ENCODE measurements around the gene LGR6. TPM values are rescaled to one million over a fixed set of nuclear protein-coding genes. Genes with fewer than 3 reads are reported as not detected.

The LGR6 gene
- total and polyA plus RNA-seq, 2 experiments from 2014 or later = 0.80 to 1.5 TPM

DNA sequence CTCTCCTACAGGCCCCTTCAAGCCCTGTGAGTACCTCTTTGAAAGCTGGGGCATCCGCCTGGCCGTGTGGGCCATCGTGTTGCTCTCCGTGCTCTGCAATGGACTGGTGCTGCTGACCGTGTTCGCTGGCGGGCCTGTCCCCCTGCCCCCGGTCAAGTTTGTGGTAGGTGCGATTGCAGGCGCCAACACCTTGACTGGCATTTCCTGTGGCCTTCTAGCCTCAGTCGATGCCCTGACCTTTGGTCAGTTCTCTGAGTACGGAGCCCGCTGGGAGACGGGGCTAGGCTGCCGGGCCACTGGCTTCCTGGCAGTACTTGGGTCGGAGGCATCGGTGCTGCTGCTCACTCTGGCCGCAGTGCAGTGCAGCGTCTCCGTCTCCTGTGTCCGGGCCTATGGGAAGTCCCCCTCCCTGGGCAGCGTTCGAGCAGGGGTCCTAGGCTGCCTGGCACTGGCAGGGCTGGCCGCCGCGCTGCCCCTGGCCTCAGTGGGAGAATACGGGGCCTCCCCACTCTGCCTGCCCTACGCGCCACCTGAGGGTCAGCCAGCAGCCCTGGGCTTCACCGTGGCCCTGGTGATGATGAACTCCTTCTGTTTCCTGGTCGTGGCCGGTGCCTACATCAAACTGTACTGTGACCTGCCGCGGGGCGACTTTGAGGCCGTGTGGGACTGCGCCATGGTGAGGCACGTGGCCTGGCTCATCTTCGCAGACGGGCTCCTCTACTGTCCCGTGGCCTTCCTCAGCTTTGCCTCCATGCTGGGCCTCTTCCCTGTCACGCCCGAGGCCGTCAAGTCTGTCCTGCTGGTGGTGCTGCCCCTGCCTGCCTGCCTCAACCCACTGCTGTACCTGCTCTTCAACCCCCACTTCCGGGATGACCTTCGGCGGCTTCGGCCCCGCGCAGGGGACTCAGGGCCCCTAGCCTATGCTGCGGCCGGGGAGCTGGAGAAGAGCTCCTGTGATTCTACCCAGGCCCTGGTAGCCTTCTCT, 124.6 kb downstream of the LGR6 start:
- H3K27me3 ChIP-seq = peaks cover 3% of the 10 kb centered on the region
- no peak for TF ChIP-seq EZH2 (IDR thresholded peaks at IDR 0.05; ENCODE audit: borderline replicate concordance)
- TF ChIP-seq, protein P1, sequence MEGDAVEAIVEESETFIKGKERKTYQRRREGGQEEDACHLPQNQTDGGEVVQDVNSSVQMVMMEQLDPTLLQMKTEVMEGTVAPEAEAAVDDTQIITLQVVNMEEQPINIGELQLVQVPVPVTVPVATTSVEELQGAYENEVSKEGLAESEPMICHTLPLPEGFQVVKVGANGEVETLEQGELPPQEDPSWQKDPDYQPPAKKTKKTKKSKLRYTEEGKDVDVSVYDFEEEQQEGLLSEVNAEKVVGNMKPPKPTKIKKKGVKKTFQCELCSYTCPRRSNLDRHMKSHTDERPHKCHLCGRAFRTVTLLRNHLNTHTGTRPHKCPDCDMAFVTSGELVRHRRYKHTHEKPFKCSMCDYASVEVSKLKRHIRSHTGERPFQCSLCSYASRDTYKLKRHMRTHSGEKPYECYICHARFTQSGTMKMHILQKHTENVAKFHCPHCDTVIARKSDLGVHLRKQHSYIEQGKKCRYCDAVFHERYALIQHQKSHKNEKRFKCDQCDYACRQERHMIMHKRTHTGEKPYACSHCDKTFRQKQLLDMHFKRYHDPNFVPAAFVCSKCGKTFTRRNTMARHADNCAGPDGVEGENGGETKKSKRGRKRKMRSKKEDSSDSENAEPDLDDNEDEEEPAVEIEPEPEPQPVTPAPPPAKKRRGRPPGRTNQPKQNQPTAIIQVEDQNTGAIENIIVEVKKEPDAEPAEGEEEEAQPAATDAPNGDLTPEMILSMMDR (IDR thresholded peaks at IDR 0.05; ENCODE audit: poor library complexity) = no peak
- H3K36me3 ChIP-seq (replicated peaks; ENCODE audit: insufficient read depth, low read depth) = no peaks in the 10 kb centered on the region
- no peaks in the 10 kb centered on the region for H3K9me2 ChIP-seq (replicated peaks; ENCODE audit: insufficient read depth)
- no peak overlapping the region for H3K4me2 ChIP-seq
- H2AFZ ChIP-seq = no peak overlapping the region
- no peaks in the 10 kb centered on the region for H3K79me2 ChIP-seq
- H3K4me3 ChIP-seq = no peak overlapping the region
- no peaks in the 10 kb centered on the region for H4K20me1 ChIP-seq (ENCODE audit: insufficient read depth, poor library complexity, severe bottlenecking)
- H3K27ac ChIP-seq = no peak overlapping the region
- no peaks in the 10 kb centered on the region for H3K9me3 ChIP-seq (ENCODE audit: low read depth)
- DNase-seq (ENCODE audit: low spot score) = no peak
- H3K4me1 ChIP-seq (ENCODE audit: insufficient read depth) = no peaks in the 10 kb centered on the region
- WGBS (ENCODE audit: low lambda C conversion rate, missing lambda C conversion rate) = 92% methylated on average over 52 of the region's 52 CpGs

DNA sequence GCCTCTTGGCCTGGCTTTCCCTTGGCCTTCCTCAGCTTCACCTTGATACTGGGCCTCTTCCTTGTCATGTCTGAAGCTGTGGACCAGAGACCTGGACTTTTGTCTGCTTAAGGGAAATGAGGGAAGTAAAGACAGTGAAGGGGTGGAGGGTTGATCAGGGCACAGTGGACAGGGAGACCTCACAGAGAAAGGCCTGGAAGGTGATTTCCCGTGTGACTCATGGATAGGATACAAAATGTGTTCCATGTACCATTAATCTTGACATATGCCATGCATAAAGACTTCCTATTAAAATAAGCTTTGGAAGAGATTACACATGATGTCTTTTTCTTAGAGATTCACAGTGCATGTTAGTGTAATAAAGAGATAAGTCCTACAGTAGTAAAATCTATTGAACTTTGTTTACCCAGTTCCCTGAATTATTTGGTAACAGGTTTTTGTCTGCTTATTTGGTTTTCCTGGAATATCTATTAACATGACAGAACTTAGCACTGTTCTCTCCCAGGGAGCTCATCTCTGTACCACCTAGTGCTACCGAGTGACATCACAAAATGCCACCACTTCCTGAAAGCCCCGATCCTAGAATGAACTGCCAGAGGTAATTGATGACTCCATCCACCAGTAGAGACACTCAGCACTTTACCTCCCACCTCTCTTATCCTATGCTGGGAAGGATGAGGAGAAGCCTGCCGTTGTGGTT, 125.9 kb downstream of the LGR6 start:
- TF ChIP-seq, protein P1 (IDR thresholded peaks at IDR 0.05; ENCODE audit: poor library complexity) = no peak
- TF ChIP-seq EZH2phosphoT487 (IDR thresholded peaks at IDR 0.05; ENCODE audit: low read depth, severe bottlenecking, unreplicated experiment) (no peak), EZH2 (IDR thresholded peaks at IDR 0.05; ENCODE audit: borderline replicate concordance) (no peak)
- H3K4me1 ChIP-seq (ENCODE audit: insufficient read depth) = no peaks in the 10 kb centered on the region
- 82% methylated on average over 4 of the region's 4 CpGs for WGBS (ENCODE audit: low lambda C conversion rate, missing lambda C conversion rate)
- H3K36me3 ChIP-seq (replicated peaks; ENCODE audit: insufficient read depth, low read depth) = no peaks in the 10 kb centered on the region
- DNase-seq (ENCODE audit: low spot score) = no peak
- H4K20me1 ChIP-seq (ENCODE audit: insufficient read depth, poor library complexity, severe bottlenecking) = no peaks in the 10 kb centered on the region
- no peaks in the 10 kb centered on the region for H3K27me3 ChIP-seq
- no peak overlapping the region for H3K27ac ChIP-seq
- no peak overlapping the region for H3K4me3 ChIP-seq
- no peaks in the 10 kb centered on the region for H3K79me2 ChIP-seq
- no peak overlapping the region for H3K4me2 ChIP-seq
- no peak overlapping the region for H2AFZ ChIP-seq
- H3K9me2 ChIP-seq (replicated peaks; ENCODE audit: insufficient read depth) = no peaks in the 10 kb centered on the region
- no peaks in the 10 kb centered on the region for H3K9me3 ChIP-seq (ENCODE audit: low read depth)

DNA sequence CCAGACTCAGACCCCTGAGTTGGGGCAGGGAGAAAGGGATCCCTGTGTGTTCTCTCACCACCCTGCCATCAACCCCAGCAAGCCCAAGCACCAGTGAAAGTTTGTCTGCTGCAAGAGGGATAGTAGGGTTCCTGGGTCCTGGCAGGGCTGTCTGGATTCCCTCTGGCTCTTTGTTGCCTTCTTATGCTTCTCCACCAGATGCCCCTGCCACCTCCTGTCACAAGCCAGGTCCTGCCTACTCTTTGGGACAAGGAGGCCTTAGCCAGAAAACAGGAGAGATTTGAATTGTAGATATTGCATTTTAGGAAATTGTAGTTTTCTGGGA, 126.4 kb downstream of the LGR6 start:
- Histone ChIP-seq H3K27me3 (no peaks in the 10 kb centered on the region), H4K20me1 (ENCODE audit: insufficient read depth, poor library complexity, severe bottlenecking) (no peaks in the 10 kb centered on the region), H3K4me2 (no peak overlapping the region), H2AFZ (no peak overlapping the region), H3K27ac (no peak overlapping the region), H3K9me2 (replicated peaks; ENCODE audit: insufficient read depth) (no peaks in the 10 kb centered on the region), H3K9me3 (ENCODE audit: low read depth) (no peaks in the 10 kb centered on the region), H3K79me2 (no peaks in the 10 kb centered on the region), H3K36me3 (replicated peaks; ENCODE audit: insufficient read depth, low read depth) (no peaks in the 10 kb centered on the region), H3K4me3 (no peak overlapping the region), H3K4me1 (ENCODE audit: insufficient read depth) (no peaks in the 10 kb centered on the region)
- no peak for DNase-seq (ENCODE audit: low spot score)
- TF ChIP-seq EZH2phosphoT487 (IDR thresholded peaks at IDR 0.05; ENCODE audit: low read depth, severe bottlenecking, unreplicated experiment) (no peak), EZH2 (IDR thresholded peaks at IDR 0.05; ENCODE audit: borderline replicate concordance) (no peak)
- TF ChIP-seq, protein P1 (IDR thresholded peaks at IDR 0.05; ENCODE audit: poor library complexity) = no peak

Measured in hepatocyte (in vitro differentiated cells).